MM.1S (cell line): ENCODE results near the gene HIVEP1.

ENCODE experiments used
- DNase-seq: peaks from one replicate; pipeline ENCODE4 v3.0.0-alpha.2; 2015
- H2AFZ ChIP-seq: fragments of 300-600 bp; sonication (generic); 2 replicates; pipeline ENCODE4 v1.6.0; 2016; ENCODE audit warnings: antibody characterized with exemption, low read length
- H3F3A ChIP-seq: fragments of 300-600 bp; sonication (generic); 2 replicates; pipeline ENCODE4 v1.6.1; 2016; ENCODE audit warnings: mild to moderate bottlenecking, antibody characterized with exemption, low read length, moderate library complexity, mixed read lengths; ENCODE audit not compliant: insufficient read depth
- H3K27ac ChIP-seq: fragments of 300-600 bp; sonication (generic); 2 replicates; pipeline ENCODE4 v1.5.1; 2016; ENCODE audit warnings: mild to moderate bottlenecking, low read length
- H3K27me3 ChIP-seq: fragments of 300-600 bp; sonication (generic); replicated peaks from 2 replicates; pipeline ENCODE4 v1.6.0; 2016; ENCODE audit warnings: low read length; ENCODE audit not compliant: insufficient read depth
- H3K36me3 ChIP-seq: fragments of 300-600 bp; sonication (generic); replicated peaks from 2 replicates; pipeline ENCODE4 v1.6.1; 2016; ENCODE audit warnings: mild to moderate bottlenecking, low read length, mixed read lengths; ENCODE audit not compliant: insufficient read depth
- H3K4me1 ChIP-seq: fragments of 300-600 bp; sonication (generic); 2 replicates; pipeline ENCODE4 v1.6.1; 2016; ENCODE audit warnings: low read length, mixed read lengths
- H3K4me2 ChIP-seq: fragments of 300-600 bp; sonication (generic); 2 replicates; pipeline ENCODE4 v1.6.0; 2016; ENCODE audit warnings: low read depth, low read length
- H3K4me3 ChIP-seq: fragments of 300-600 bp; sonication (generic); 2 replicates; pipeline ENCODE4 v1.5.1; 2016; ENCODE audit warnings: low read length, mixed read lengths
- H3K79me2 ChIP-seq: fragments of 300-600 bp; sonication (generic); 2 replicates; pipeline ENCODE4 v1.6.1; 2016; ENCODE audit warnings: mixed run types, low read length, mixed read lengths
- H3K9ac ChIP-seq: fragments of 300-600 bp; sonication (generic); 2 replicates; pipeline ENCODE4 v1.6.1; 2016; ENCODE audit warnings: low read length, mixed read lengths
- H3K9me2 ChIP-seq: fragments of 300-600 bp; sonication (generic); replicated peaks from 2 replicates; pipeline ENCODE4 v1.6.1; 2016; ENCODE audit warnings: mild to moderate bottlenecking, low read length, mixed read lengths; ENCODE audit not compliant: insufficient read depth
- H3K9me3 ChIP-seq: fragments of 300-600 bp; sonication (generic); replicated peaks from 2 replicates; pipeline ENCODE4 v1.6.1; 2016; ENCODE audit warnings: mild to moderate bottlenecking, low read length, mixed read lengths; ENCODE audit not compliant: insufficient read depth
- H4K20me1 ChIP-seq: fragments of 300-600 bp; sonication (generic); 2 replicates; pipeline ENCODE4 v1.6.1; 2016; ENCODE audit warnings: mild to moderate bottlenecking, low read length, moderate library complexity, mixed read lengths; ENCODE audit not compliant: insufficient read depth
- EZH2 ChIP-seq: fragments of 300-600 bp; sonication (generic); optimal IDR thresholded peaks from 2 replicates; pipeline ENCODE3; 2017; ENCODE audit warnings: low read depth, mild to moderate bottlenecking, antibody characterized with exemption, low read length, mixed read lengths
- EZH2phosphoT487 ChIP-seq: fragments of 300-600 bp; sonication (generic); IDR thresholded peaks from 2 replicates; pipeline ENCODE4 v1.6.1; 2018; ENCODE audit warnings: antibody characterized with exemption, low read length
- TF ChIP-seq, protein P1 (sequence below): fragments of 300-600 bp; sonication (generic); IDR thresholded peaks from 2 replicates; pipeline ENCODE4 v1.5.1; 2016; ENCODE audit warnings: antibody characterized with exemption, low read length, mixed read lengths

HIVEP1 gene

DNA sequence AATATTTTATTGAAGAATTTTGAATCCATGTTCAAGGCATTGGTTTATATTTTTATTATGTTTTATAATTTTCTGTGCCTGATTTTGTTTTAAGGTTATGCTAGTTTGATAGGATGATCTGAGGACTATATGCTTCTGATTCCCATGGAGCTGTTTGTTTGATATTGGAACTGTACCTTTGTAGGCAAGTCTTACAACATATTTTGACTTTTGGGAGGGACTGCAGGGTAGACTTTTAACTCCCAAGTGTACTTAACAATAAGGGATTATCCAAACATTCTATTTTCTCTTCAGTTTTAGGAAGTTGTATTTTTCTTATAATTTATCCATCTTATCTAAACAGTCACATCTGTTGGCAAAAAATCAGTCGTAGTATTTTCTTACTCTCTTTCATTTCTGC lies 82.6 kb downstream of the HIVEP1 start:
- Histone ChIP-seq H4K20me1 (no peaks in the 10 kb centered on the region), H2AFZ (no peak overlapping the region), H3F3A (no peaks in the 10 kb centered on the region), H3K9ac (no peak overlapping the region), H3K4me3 (no peak overlapping the region), H3K27me3 (no peaks in the 10 kb centered on the region), H3K4me1 (no peaks in the 10 kb centered on the region), H3K79me2 (0 out of 2 replicates have a peak, but pooled peaks cover 4% of the 10 kb centered on the region), H3K9me3 (no peaks in the 10 kb centered on the region), H3K9me2 (no peaks in the 10 kb centered on the region), H3K36me3 (no peaks in the 10 kb centered on the region), H3K4me2 (no peak overlapping the region), H3K27ac (no peak overlapping the region)
- TF ChIP-seq EZH2 = no peak
- TF ChIP-seq, protein P1, sequence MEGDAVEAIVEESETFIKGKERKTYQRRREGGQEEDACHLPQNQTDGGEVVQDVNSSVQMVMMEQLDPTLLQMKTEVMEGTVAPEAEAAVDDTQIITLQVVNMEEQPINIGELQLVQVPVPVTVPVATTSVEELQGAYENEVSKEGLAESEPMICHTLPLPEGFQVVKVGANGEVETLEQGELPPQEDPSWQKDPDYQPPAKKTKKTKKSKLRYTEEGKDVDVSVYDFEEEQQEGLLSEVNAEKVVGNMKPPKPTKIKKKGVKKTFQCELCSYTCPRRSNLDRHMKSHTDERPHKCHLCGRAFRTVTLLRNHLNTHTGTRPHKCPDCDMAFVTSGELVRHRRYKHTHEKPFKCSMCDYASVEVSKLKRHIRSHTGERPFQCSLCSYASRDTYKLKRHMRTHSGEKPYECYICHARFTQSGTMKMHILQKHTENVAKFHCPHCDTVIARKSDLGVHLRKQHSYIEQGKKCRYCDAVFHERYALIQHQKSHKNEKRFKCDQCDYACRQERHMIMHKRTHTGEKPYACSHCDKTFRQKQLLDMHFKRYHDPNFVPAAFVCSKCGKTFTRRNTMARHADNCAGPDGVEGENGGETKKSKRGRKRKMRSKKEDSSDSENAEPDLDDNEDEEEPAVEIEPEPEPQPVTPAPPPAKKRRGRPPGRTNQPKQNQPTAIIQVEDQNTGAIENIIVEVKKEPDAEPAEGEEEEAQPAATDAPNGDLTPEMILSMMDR = no peak
- no peak for TF ChIP-seq EZH2phosphoT487
- no peak for DNase-seq

- Histone ChIP-seq H3K79me2 (0 out of 2 replicates have a peak, but pooled peaks cover 4% of the 10 kb centered on the region), H3K4me3 (no peak overlapping the region), H3K4me1 (no peaks in the 10 kb centered on the region), H3K27me3 (no peaks in the 10 kb centered on the region), H3K36me3 (no peaks in the 10 kb centered on the region), H3K9me3 (no peaks in the 10 kb centered on the region), H4K20me1 (no peaks in the 10 kb centered on the region), H3K9me2 (no peaks in the 10 kb centered on the region), H3K4me2 (no peak overlapping the region), H2AFZ (no peak overlapping the region), H3F3A (no peaks in the 10 kb centered on the region), H3K9ac (no peak overlapping the region), H3K27ac (no peak overlapping the region)
- DNase-seq = no peak
- TF ChIP-seq, protein P1 = no peak
- TF ChIP-seq EZH2 (no peak), EZH2phosphoT487 (no peak)
These were observed 84.2 kb downstream of the HIVEP1 start for GRCh38 chr6:12096342-12096741.

DNA sequence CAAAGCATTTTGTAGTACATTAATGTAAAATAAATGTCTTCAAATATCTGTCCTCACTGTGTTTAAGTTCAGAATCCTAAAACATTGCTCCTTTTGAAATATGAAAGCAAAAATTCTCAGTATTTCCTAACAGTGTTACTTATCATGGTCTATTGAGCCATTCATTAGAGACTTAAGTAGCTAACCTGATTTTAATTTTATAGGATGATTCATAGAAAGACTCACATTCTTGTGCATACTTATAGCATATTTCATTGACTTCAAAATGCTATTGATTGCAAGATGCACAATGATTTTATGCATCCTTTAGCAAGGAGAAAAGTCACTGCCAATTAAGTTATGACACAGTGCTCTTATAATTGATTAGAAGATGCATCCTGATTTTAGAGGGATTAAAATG lies 85.7 kb downstream of the HIVEP1 start:
- Histone ChIP-seq H3K9me3 (no peaks in the 10 kb centered on the region), H3F3A (no peaks in the 10 kb centered on the region), H3K4me1 (no peaks in the 10 kb centered on the region), H2AFZ (no peak overlapping the region), H3K4me3 (no peak overlapping the region), H3K9me2 (no peaks in the 10 kb centered on the region), H3K9ac (no peak overlapping the region), H3K27ac (no peak overlapping the region), H3K79me2 (0 out of 2 replicates have a peak, but pooled peaks cover 7% of the 10 kb centered on the region), H4K20me1 (no peaks in the 10 kb centered on the region), H3K4me2 (no peak overlapping the region), H3K27me3 (no peaks in the 10 kb centered on the region), H3K36me3 (no peaks in the 10 kb centered on the region)
- TF ChIP-seq, protein P1 = no peak
- DNase-seq = no peak
